Measurements from ENCODE around the gene IFI35.

IFI35 gene

GRCh38 chr17:43062984-43063638, 56.5 kb downstream of the IFI35 start:
- no peak for TF ChIP-seq CTCF (IDR thresholded peaks at IDR 0.05; ENCODE audit: control insufficient read depth, insufficient read depth, low read depth, low read length, missing control alignments)
- no peak for DNase-seq (ENCODE audit: low read depth)
- no peak overlapping the region for H3K4me3 ChIP-seq (ENCODE audit: control insufficient read depth, low read depth, low read length)

Measured in AG09309 (cell line).